ENCODE measurements around the gene HPS5. TPM values are rescaled to one million over a fixed set of nuclear protein-coding genes. Genes with fewer than 3 reads are reported as not detected.

The HPS5 gene
- total RNA-seq, 1 experiment from 2014 or later = 39.2 TPM

- Histone ChIP-seq H3K9me2 (ENCODE audit: insufficient read depth) (no peaks in the 10 kb centered on the region), H2AFZ (no peak overlapping the region), H4K20me1 (ENCODE audit: insufficient read depth) (no peaks in the 10 kb centered on the region), H3K79me2 (ENCODE audit: low read depth) (no peaks in the 10 kb centered on the region), H3F3A (ENCODE audit: insufficient read depth, low read depth) (peaks cover 10% of the 10 kb centered on the region), H3K36me3 (ENCODE audit: low read depth) (peaks cover 35% of the 10 kb centered on the region), H3K27ac (no peak overlapping the region), H3K4me2 (no peak overlapping the region), H3K4me1 (replicated peaks; ENCODE audit: insufficient read depth) (no peaks in the 10 kb centered on the region), H3K4me3 (no peak overlapping the region), H3K9me3 (ENCODE audit: insufficient read depth, low read depth) (no peaks in the 10 kb centered on the region), H3K27me3 (ENCODE audit: insufficient read depth, low read depth) (no peaks in the 10 kb centered on the region)
- no peak for DNase-seq
- TF ChIP-seq CTCF (conservative IDR thresholded peaks at IDR 0.05) (no peak), EZH2 (IDR thresholded peaks at IDR 0.05; ENCODE audit: low read depth) (no peak)
- ChIA-PET POLR2A (ENCODE audit: unreplicated experiment) (no interaction called here), CTCF (interaction anchor here (0.6 kb wide), 1 partner anchor 280 kb away, joined by 6 read pairs; no protein-coding TSS in a partner anchor)
- intact Hi-C loops (cut with micrococcal nuclease; ENCODE audit: unreplicated experiment) = no loop called here
- BruUV-seq (replicated peaks) = no TSS peak
Measured at GRCh38 chr11:18282626-18283025, 39.3 kb downstream of the HPS5 start.

- Histone ChIP-seq H3K4me2 (no peak overlapping the region), H3K9me2 (ENCODE audit: insufficient read depth) (no peaks in the 10 kb centered on the region), H3K27ac (no peak overlapping the region), H2AFZ (no peak overlapping the region), H3K4me3 (no peak overlapping the region), H3K36me3 (ENCODE audit: low read depth) (peaks cover 28% of the 10 kb centered on the region; the same call in 1 of the 2 replicates), H3K79me2 (ENCODE audit: low read depth) (no peaks in the 10 kb centered on the region), H3F3A (ENCODE audit: insufficient read depth, low read depth) (peaks cover 10% of the 10 kb centered on the region), H4K20me1 (ENCODE audit: insufficient read depth) (no peaks in the 10 kb centered on the region), H3K27me3 (ENCODE audit: insufficient read depth, low read depth) (no peaks in the 10 kb centered on the region), H3K9me3 (ENCODE audit: insufficient read depth, low read depth) (no peaks in the 10 kb centered on the region), H3K4me1 (replicated peaks; ENCODE audit: insufficient read depth) (no peaks in the 10 kb centered on the region)
- TF ChIP-seq CTCF (conservative IDR thresholded peaks at IDR 0.05) = no peak
- TF ChIP-seq EZH2 (IDR thresholded peaks at IDR 0.05; ENCODE audit: low read depth) = no peak
- intact Hi-C loops (cut with micrococcal nuclease; ENCODE audit: unreplicated experiment) = no loop called here
- DNase-seq = no peak
- BruUV-seq (replicated peaks) = no TSS peak
- ChIA-PET POLR2A (ENCODE audit: unreplicated experiment) (interaction anchor here (0.7 kb wide), 1 partner anchor 55 kb away, joined by 4 read pairs; no protein-coding TSS in a partner anchor), CTCF (interaction anchor here (0.8 kb wide), 1 partner anchor 24 kb away, joined by 5 read pairs; no protein-coding TSS in a partner anchor)
Measured at GRCh38 chr11:18280438-18281045, 41.4 kb downstream of the HPS5 start.

GRCh38 chr11:18277565-18278271, 44.2 kb downstream of the HPS5 start:
- ChIA-PET POLR2A (ENCODE audit: unreplicated experiment) (no interaction called here), CTCF (no interaction called here)
- Histone ChIP-seq H2AFZ (no peak overlapping the region), H3K27me3 (ENCODE audit: insufficient read depth, low read depth) (no peaks in the 10 kb centered on the region), H3F3A (ENCODE audit: insufficient read depth, low read depth) (peaks cover 10% of the 10 kb centered on the region), H3K79me2 (ENCODE audit: low read depth) (no peaks in the 10 kb centered on the region), H3K4me3 (no peak overlapping the region), H3K9me3 (ENCODE audit: insufficient read depth, low read depth) (no peaks in the 10 kb centered on the region), H3K4me1 (replicated peaks; ENCODE audit: insufficient read depth) (no peaks in the 10 kb centered on the region), H3K9me2 (ENCODE audit: insufficient read depth) (no peaks in the 10 kb centered on the region), H3K36me3 (ENCODE audit: low read depth) (peaks cover 13% of the 10 kb centered on the region; the same call in 1 of the 2 replicates), H3K4me2 (no peak overlapping the region), H3K27ac (no peak overlapping the region), H4K20me1 (ENCODE audit: insufficient read depth) (no peaks in the 10 kb centered on the region)
- intact Hi-C loops (cut with micrococcal nuclease; ENCODE audit: unreplicated experiment) = no loop called here
- TF ChIP-seq CTCF (conservative IDR thresholded peaks at IDR 0.05) (no peak), EZH2 (IDR thresholded peaks at IDR 0.05; ENCODE audit: low read depth) (no peak)
- no peak for DNase-seq
- BruUV-seq (replicated peaks) = no TSS peak

Measured in PC-9 (cell line).